GM19468 (cell line): Measurements from ENCODE around the gene UGT1A7.
"Not testable (repeated sequence)": the region's sequence is repeated elsewhere in the genome, so short reads cannot be mapped to it uniquely, and the experiment has no call there.

Experiments used
- ATAC-seq: cut with Tn5 transposase; IDR thresholded peaks from one replicate; pipeline ENCODE4 v1.9.1; 2021; ENCODE audit warnings: mild to moderate bottlenecking, moderate library complexity, moderate number of reproducible peaks; ENCODE audit not compliant: unreplicated experiment; ENCODE audit errors: extremely low read depth

The UGT1A7 gene

GRCh38 chr2:233679196-233679595 is 2.5 kb upstream of the UGT1A7 start:
- ATAC-seq = no peak

GRCh38 chr2:233680361-233681045 is 1.2 kb upstream of the UGT1A7 start:
- ATAC-seq = no peak

GRCh38 chr2:233684640-233685039 is 2.9 kb downstream of the UGT1A7 start:
- no peak for ATAC-seq

GRCh38 chr2:233686928-233687327 is 5.2 kb downstream of the UGT1A7 start:
- ATAC-seq = no peak

GRCh38 chr2:233688341-233688740 is 6.6 kb downstream of the UGT1A7 start:
- no peak for ATAC-seq

GRCh38 chr2:233689031-233689430 is 7.3 kb downstream of the UGT1A7 start:
- no peak for ATAC-seq

- ATAC-seq = no peak
Measured at GRCh38 chr2:233689501-233689900, 7.8 kb downstream of the UGT1A7 start.

GRCh38 chr2:233690444-233690843 is 8.7 kb downstream of the UGT1A7 start:
- no peak for ATAC-seq

GRCh38 chr2:233691443-233692433 is 10.0 kb downstream of the UGT1A7 start:
- no peak for ATAC-seq

GRCh38 chr2:233692648-233693047 is 10.9 kb downstream of the UGT1A7 start, which contains the start of gene UGT1A6:
TSS of gene UGT1A6 (plus strand) at chr2:233692890. CDS start at chr2:233693005, 115 bp downstream.
- ATAC-seq = no peak

- ATAC-seq = no peak
Measured at GRCh38 chr2:233693963-233694362, 12.3 kb downstream of the UGT1A7 start.

GRCh38 chr2:233698740-233699139 is 17.0 kb downstream of the UGT1A7 start:
- no peak for ATAC-seq

- no peak for ATAC-seq
Measured at GRCh38 chr2:233699424-233700027, 17.8 kb downstream of the UGT1A7 start.

GRCh38 chr2:233700028-233700635 is 18.4 kb downstream of the UGT1A7 start:
- ATAC-seq = no peak

GRCh38 chr2:233700842-233701241 is 19.1 kb downstream of the UGT1A7 start:
- not testable (repeated sequence) for ATAC-seq

- ATAC-seq = no peak
Measured at GRCh38 chr2:233702238-233702637, 20.5 kb downstream of the UGT1A7 start.

- ATAC-seq = no peak
Measured at GRCh38 chr2:233705911-233706506, 24.3 kb downstream of the UGT1A7 start.

GRCh38 chr2:233706720-233707119 is 25.0 kb downstream of the UGT1A7 start:
- no peak for ATAC-seq

GRCh38 chr2:233707940-233708644 is 26.4 kb downstream of the UGT1A7 start:
- no peak for ATAC-seq
